Measurements from ENCODE around the gene ANKRD13B. TPM values are rescaled to one million over a fixed set of nuclear protein-coding genes. Genes with fewer than 3 reads are reported as not detected.
A peak's percentile ranks its signal among the peaks of the same experiment; 100 is the strongest.

Gene ANKRD13B
- total RNA-seq, 1 donor from 2014 or later, result 17.9 TPM

DNA sequence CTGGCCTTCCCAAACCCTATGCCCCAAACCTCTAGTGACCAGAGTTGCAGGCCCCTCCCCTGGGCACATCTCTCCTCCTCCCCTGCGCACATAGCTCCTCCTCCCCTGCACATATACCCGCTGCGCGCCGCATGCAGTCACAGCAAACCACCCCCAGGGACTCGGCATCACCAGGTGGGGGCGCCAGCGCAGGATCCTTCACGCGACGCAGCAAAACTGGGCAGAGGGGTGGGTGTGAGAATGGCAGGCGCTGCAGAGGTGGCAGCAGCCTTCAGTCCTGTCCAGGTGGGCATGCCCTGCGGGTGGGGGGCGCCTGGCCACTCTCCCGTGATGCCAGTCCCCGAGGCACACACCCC is 24.2 kb downstream of the ANKRD13B start:
- H3K4me3 Mint-ChIP-seq (ENCODE audit: unreplicated experiment), result no peak overlapping the region
- peaks cover 10% of the 10 kb centered on the region for H3K27me3 ChIP-seq (ENCODE audit: insufficient read depth, low read length)
- TF ChIP-seq EZH2 (IDR thresholded peaks at IDR 0.05; ENCODE audit: insufficient read depth, low read length), result peak; percentile 50
- TF ChIP-seq, protein P1, sequence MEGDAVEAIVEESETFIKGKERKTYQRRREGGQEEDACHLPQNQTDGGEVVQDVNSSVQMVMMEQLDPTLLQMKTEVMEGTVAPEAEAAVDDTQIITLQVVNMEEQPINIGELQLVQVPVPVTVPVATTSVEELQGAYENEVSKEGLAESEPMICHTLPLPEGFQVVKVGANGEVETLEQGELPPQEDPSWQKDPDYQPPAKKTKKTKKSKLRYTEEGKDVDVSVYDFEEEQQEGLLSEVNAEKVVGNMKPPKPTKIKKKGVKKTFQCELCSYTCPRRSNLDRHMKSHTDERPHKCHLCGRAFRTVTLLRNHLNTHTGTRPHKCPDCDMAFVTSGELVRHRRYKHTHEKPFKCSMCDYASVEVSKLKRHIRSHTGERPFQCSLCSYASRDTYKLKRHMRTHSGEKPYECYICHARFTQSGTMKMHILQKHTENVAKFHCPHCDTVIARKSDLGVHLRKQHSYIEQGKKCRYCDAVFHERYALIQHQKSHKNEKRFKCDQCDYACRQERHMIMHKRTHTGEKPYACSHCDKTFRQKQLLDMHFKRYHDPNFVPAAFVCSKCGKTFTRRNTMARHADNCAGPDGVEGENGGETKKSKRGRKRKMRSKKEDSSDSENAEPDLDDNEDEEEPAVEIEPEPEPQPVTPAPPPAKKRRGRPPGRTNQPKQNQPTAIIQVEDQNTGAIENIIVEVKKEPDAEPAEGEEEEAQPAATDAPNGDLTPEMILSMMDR (IDR thresholded peaks at IDR 0.05; ENCODE audit: insufficient read depth, low read depth, low read length), result peak; percentile 59
- H3K27ac ChIP-seq (ENCODE audit: low read depth, low read length), result no peak overlapping the region
- peaks cover 35% of the 10 kb centered on the region for H3K4me1 ChIP-seq (ENCODE audit: insufficient read depth, low read length)
- H3K27me3 Mint-ChIP-seq (ENCODE audit: low read depth, unreplicated experiment), result peaks cover 8% of the 10 kb centered on the region
- peak; percentile 55 for DNase-seq (ENCODE audit: low read depth)
- no peak overlapping the region for H3K9ac ChIP-seq (ENCODE audit: low read length)
- H4K20me1 ChIP-seq (ENCODE audit: insufficient read depth, low read length), result peaks cover 16% of the 10 kb centered on the region
- peak overlapping the region; percentile 62 for H3K4me2 ChIP-seq (ENCODE audit: low read length)
- peaks cover 2% of the 10 kb centered on the region for H3K36me3 Mint-ChIP-seq (ENCODE audit: low read depth, unreplicated experiment)
- peaks cover 16% of the 10 kb centered on the region for H3K4me1 Mint-ChIP-seq (ENCODE audit: low read depth, unreplicated experiment)
- no peak for FAIRE-seq
- no peaks in the 10 kb centered on the region for H3K9me3 Mint-ChIP-seq (ENCODE audit: unreplicated experiment)
- H3K79me2 ChIP-seq (ENCODE audit: insufficient read depth, low read length), result no peaks in the 10 kb centered on the region
- no peak overlapping the region for H3K27ac Mint-ChIP-seq (ENCODE audit: unreplicated experiment)
- no peaks in the 10 kb centered on the region for H3K36me3 ChIP-seq (ENCODE audit: insufficient read depth, low read length)
- H3K9me3 ChIP-seq (ENCODE audit: insufficient read depth, low read depth, low read length), result no peaks in the 10 kb centered on the region
- no peak overlapping the region for H2AFZ ChIP-seq (ENCODE audit: low read depth, low read length)
- no peak overlapping the region for H3K4me3 ChIP-seq (ENCODE audit: insufficient read depth, low read depth, low read length)

DNA sequence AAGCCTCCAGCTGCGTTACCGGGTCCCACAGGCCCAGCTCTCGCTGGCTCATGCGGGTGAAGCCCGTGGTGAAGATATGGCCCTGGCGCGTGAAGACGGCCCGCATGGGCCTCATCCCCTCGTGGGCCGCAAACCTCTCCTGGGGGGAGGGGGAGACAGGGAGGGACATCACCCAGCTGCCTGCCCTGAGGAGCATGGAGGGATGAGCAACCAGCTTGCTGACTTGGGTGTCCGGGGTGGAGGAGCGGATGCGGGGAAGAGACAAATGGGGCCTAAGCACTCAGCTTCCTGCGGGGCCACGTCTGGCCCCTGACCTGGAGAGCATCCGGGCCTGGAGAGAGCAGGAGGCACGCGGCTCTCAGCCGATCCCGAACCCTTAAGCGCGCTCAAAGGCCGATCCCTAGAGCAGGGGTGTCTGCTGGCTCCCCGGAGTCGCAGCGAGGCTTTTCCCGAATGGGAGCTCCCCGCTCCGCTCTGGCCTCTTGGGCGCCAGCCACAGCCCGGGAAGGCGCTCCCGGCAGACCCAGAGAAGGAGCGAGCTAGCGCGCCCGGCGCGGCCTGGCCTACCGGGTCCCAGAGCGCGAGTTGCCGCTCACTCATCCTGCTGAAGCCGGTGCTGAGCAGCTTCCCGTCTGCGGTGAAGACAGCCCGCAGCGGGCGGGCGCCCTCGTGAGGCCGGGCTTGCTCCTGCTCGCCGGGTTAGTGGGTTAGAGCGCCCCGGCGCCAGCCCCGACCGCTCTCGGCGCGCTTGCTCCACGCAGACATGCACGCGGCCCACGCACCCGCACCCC is 24.7 kb downstream of the ANKRD13B start:
- Histone ChIP-seq H3K27me3 (ENCODE audit: insufficient read depth, low read length) (peaks cover 10% of the 10 kb centered on the region), H3K4me2 (ENCODE audit: low read length) (peak overlapping the region; percentile 62), H3K4me1 (ENCODE audit: insufficient read depth, low read length) (peaks cover 35% of the 10 kb centered on the region), H3K79me2 (ENCODE audit: insufficient read depth, low read length) (no peaks in the 10 kb centered on the region), H2AFZ (ENCODE audit: low read depth, low read length) (peak overlapping the region; percentile 67), H3K9ac (ENCODE audit: low read length) (no peak overlapping the region), H3K4me3 (ENCODE audit: insufficient read depth, low read depth, low read length) (peak overlapping the region; percentile 31), H3K36me3 (ENCODE audit: insufficient read depth, low read length) (no peaks in the 10 kb centered on the region), H3K27ac (ENCODE audit: low read depth, low read length) (no peak overlapping the region), H4K20me1 (ENCODE audit: insufficient read depth, low read length) (peaks cover 16% of the 10 kb centered on the region), H3K9me3 (ENCODE audit: insufficient read depth, low read depth, low read length) (no peaks in the 10 kb centered on the region)
- H3K27me3 Mint-ChIP-seq (ENCODE audit: low read depth, unreplicated experiment), result peaks cover 8% of the 10 kb centered on the region
- TF ChIP-seq, protein P1 (IDR thresholded peaks at IDR 0.05; ENCODE audit: insufficient read depth, low read depth, low read length), result peak; percentile 28
- TF ChIP-seq EZH2 (IDR thresholded peaks at IDR 0.05; ENCODE audit: insufficient read depth, low read length), result no peak
- H3K9me3 Mint-ChIP-seq (ENCODE audit: unreplicated experiment), result no peaks in the 10 kb centered on the region
- H3K4me1 Mint-ChIP-seq (ENCODE audit: low read depth, unreplicated experiment), result peaks cover 16% of the 10 kb centered on the region
- H3K36me3 Mint-ChIP-seq (ENCODE audit: low read depth, unreplicated experiment), result peaks cover 2% of the 10 kb centered on the region
- DNase-seq (ENCODE audit: low read depth) (peak; percentile 45), FAIRE-seq (no peak)
- no peak overlapping the region for H3K4me3 Mint-ChIP-seq (ENCODE audit: unreplicated experiment)
- no peak overlapping the region for H3K27ac Mint-ChIP-seq (ENCODE audit: unreplicated experiment)

Measured in astrocyte (in vitro differentiated cells and primary cell).